ENCODE results near the gene CALCA. TPM values are rescaled to one million over a fixed set of nuclear protein-coding genes. Genes with fewer than 3 reads are reported as not detected.

Gene CALCA
- total RNA-seq, 6 donors from 2014 or later: 0.61 to 1.4 TPM; not detected in 4

DNA sequence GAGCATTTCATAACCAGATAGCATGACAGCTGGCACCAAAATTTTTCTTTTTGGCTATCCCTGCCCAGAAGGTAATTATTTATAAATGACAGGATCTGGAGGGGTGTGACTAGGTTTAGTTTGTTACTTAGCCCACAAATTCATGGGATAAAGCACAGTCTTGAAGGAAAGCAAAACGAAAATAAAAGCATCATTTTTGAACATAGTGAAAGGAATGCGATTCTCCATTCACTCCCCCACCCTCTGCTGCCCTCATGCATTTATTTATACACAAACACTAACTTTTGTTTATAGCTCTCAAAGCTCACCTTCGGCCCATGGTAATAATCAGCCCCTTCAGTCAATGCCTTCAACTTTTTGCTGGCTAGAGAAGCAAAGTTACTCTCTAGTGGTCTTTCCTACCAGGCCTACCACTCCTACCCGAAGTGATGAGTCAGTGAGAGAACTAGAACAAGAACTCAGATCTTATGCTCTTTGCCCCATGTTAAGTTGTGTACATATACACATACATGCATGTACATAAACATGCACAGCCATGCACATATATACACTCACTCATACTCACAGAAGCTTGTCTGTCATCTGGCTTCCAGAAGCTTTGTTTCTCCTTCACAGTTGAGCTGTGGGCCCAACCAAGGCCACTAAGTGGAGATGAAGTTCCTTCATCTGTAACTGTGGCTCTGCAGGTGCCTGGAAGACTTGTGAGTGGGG, 22.6 kb downstream of the CALCA start:
- DNase-seq (no peak), ATAC-seq (ENCODE audit: low FRiP score in 2 of 2) (no peak)
- TF ChIP-seq, protein P1, sequence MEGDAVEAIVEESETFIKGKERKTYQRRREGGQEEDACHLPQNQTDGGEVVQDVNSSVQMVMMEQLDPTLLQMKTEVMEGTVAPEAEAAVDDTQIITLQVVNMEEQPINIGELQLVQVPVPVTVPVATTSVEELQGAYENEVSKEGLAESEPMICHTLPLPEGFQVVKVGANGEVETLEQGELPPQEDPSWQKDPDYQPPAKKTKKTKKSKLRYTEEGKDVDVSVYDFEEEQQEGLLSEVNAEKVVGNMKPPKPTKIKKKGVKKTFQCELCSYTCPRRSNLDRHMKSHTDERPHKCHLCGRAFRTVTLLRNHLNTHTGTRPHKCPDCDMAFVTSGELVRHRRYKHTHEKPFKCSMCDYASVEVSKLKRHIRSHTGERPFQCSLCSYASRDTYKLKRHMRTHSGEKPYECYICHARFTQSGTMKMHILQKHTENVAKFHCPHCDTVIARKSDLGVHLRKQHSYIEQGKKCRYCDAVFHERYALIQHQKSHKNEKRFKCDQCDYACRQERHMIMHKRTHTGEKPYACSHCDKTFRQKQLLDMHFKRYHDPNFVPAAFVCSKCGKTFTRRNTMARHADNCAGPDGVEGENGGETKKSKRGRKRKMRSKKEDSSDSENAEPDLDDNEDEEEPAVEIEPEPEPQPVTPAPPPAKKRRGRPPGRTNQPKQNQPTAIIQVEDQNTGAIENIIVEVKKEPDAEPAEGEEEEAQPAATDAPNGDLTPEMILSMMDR (IDR thresholded peaks at IDR 0.05): no peak
- TF ChIP-seq POLR2AphosphoS5 (IDR thresholded peaks at IDR 0.05) (no peak), EP300 (IDR thresholded peaks at IDR 0.05) (no peak), POLR2A (IDR thresholded peaks at IDR 0.05) (no peak)
- H3K4me1 ChIP-seq: no peaks in the 10 kb centered on the region
- 77 to 83% methylated on average over 4 of the region's 4 CpGs for WGBS, 2 donors
- no peak overlapping the region for H3K4me3 ChIP-seq
- H3K27me3 ChIP-seq: no peaks in the 10 kb centered on the region
- no peaks in the 10 kb centered on the region for H3K9me3 ChIP-seq
- H3K27ac ChIP-seq: no peak overlapping the region
- H3K36me3 ChIP-seq: no peaks in the 10 kb centered on the region

DNA sequence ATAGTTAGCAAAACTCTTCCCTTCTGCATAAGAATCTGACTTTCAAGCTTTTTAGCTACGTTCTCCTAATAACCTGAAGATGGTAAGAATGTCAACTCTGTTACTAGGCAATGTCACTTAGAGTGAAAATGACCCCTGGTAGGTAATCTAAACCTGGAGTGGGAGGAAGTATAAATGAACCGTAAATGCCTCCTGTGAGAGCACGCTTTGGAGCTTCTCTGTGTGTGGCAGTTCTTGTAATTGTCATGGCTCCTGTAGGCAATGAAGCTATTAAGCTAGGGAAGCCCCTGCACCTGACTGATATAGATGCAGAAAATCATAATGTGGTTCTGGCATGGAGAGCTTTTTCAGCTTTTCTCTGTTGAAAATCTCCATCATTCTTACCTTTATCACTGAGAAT, 29.4 kb downstream of the CALCA start:
- DNase-seq (no peak), ATAC-seq (ENCODE audit: low FRiP score in 2 of 2) (no peak)
- 71 to 87% methylated on average over 3 of the region's 3 CpGs for WGBS, 2 donors
- Histone ChIP-seq H3K4me1 (no peaks in the 10 kb centered on the region), H3K4me3 (no peak overlapping the region), H3K9me3 (no peaks in the 10 kb centered on the region), H3K36me3 (no peaks in the 10 kb centered on the region), H3K27ac (no peak overlapping the region), H3K27me3 (no peaks in the 10 kb centered on the region)
- no peak for TF ChIP-seq EP300 (IDR thresholded peaks at IDR 0.05)
- TF ChIP-seq POLR2AphosphoS5 (IDR thresholded peaks at IDR 0.05): no peak
- no peak for TF ChIP-seq POLR2A (IDR thresholded peaks at IDR 0.05)
- TF ChIP-seq, protein P1 (IDR thresholded peaks at IDR 0.05): no peak

DNA sequence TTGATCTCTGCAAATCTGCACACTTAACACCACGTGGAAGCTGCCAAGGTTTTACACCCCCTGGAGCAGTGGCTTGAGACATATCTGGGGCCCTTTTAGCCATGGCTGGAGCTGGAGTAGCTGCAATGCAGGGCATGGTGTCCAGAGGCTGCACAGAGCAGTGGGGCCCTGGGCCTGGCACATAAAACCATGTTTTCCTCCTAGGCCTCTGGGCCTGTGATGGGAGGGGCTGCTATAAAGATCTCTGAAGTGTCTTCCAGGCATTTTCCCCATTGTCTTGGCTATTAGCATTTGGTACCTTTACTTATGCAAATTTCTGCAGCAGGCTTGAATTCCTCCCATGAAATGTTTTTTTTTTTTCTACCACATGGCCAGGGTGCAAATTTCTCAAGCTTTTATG, 33.2 kb downstream of the CALCA start:
- DNase-seq (no peak), ATAC-seq (ENCODE audit: low FRiP score in 2 of 2) (no peak)
- H3K36me3 ChIP-seq: no peaks in the 10 kb centered on the region
- no peak overlapping the region for H3K4me3 ChIP-seq
- H3K27me3 ChIP-seq: no peaks in the 10 kb centered on the region
- 69% methylated on average over 1 of the region's 1 CpG; no CpG with 5 or more reads in 1 of the 2 donors for WGBS, 2 donors
- no peaks in the 10 kb centered on the region for H3K9me3 ChIP-seq
- H3K27ac ChIP-seq: no peak overlapping the region
- no peak for TF ChIP-seq POLR2A (IDR thresholded peaks at IDR 0.05)
- no peak for TF ChIP-seq POLR2AphosphoS5 (IDR thresholded peaks at IDR 0.05)
- TF ChIP-seq, protein P1 (IDR thresholded peaks at IDR 0.05): no peak
- no peak for TF ChIP-seq EP300 (IDR thresholded peaks at IDR 0.05)
- no peaks in the 10 kb centered on the region for H3K4me1 ChIP-seq

DNA sequence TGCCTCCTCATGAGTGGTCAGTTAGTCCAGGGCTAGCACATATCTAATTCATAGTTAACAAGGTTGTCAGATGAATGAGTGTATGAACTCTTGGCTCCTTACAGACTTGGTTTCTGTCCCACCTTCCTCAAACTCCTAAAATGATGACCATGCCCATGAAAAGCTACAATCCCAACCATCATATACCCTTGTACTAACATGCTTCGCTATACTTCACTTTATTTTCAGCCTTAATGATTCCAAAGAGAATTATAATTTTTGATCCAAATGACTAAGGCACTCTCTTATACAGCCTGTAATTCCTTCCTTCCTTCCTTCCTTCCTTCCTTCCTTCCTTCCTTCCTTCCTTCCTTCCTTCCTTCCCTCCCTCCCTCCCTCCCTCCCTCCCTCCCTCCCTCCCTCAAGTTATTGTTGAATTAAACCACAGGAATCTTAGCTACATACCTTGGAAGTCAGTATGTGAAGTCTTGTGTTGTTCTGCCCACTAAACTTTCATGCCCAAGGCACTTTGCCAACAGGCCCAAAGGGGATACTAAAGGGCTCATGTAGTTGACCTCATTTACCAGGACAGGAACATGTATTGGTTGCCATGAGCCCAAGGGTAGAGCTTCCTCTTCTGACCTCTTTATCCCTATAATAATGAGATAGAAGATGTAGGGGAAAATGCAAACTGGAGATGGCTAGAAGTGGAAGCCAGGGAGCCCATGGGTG, 37.4 kb downstream of the CALCA start:
- Histone ChIP-seq H3K4me3 (no peak overlapping the region), H3K36me3 (no peaks in the 10 kb centered on the region), H3K4me1 (no peaks in the 10 kb centered on the region), H3K27ac (no peak overlapping the region), H3K9me3 (no peaks in the 10 kb centered on the region), H3K27me3 (no peaks in the 10 kb centered on the region)
- no peak for ATAC-seq (ENCODE audit: low FRiP score in 2 of 2)
- no peak for DNase-seq
- TF ChIP-seq EP300 (IDR thresholded peaks at IDR 0.05) (no peak), POLR2A (IDR thresholded peaks at IDR 0.05) (no peak), POLR2AphosphoS5 (IDR thresholded peaks at IDR 0.05) (no peak)
- WGBS, 2 donors: 85 to 94% methylated on average over 1 of the region's 1 CpG

DNA sequence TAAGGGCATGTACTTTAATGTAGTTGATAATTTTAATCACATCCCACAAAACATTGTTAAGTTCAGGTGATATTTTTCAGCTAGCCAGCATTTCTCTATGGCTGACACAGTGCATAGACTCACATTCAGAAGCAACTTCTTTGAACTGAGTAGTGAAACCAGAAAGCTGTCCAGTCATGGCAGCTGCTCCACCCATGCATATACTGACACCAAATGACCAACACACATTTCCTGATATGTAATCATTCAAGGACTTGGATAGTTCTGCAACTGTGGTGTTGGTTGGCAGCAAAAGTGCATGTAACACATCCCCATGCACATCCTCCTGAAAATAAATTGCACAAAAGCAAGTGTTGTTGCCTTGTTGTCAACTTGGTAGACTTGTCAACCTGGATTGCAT, 39.7 kb downstream of the CALCA start:
- H3K27ac ChIP-seq: no peak overlapping the region

More for the DNA sequence above, 39.7 kb downstream of the CALCA start:
- DNase-seq (no peak), ATAC-seq (ENCODE audit: low FRiP score in 2 of 2) (no peak)
- no peak for TF ChIP-seq POLR2AphosphoS5 (IDR thresholded peaks at IDR 0.05)
- no peak for TF ChIP-seq POLR2A (IDR thresholded peaks at IDR 0.05)
- no peak for TF ChIP-seq EP300 (IDR thresholded peaks at IDR 0.05)
- TF ChIP-seq, protein P1 (IDR thresholded peaks at IDR 0.05): no peak
- Histone ChIP-seq H3K36me3 (no peaks in the 10 kb centered on the region), H3K4me1 (no peaks in the 10 kb centered on the region), H3K27me3 (no peaks in the 10 kb centered on the region), H3K9me3 (peaks cover 0 to 5% (median 0%) of the 10 kb centered on the region in 4 donors), H3K4me3 (no peak overlapping the region)

All from upper lobe of left lung (tissue), 6 donors.